GM12878 (cell line): Measurements from ENCODE around the gene ANKRD28. TPM values are rescaled to one million over a fixed set of nuclear protein-coding genes. Genes with fewer than 3 reads are reported as not detected.

Experiments
- ATF7 ChIP-seq: fragments of 450-650 bp; IDR thresholded peaks from 2 replicates; pipeline ENCODE4 v1.6.1; 2016; ENCODE audit warnings: low read depth, mild to moderate bottlenecking
- BCL11A ChIP-seq: IDR thresholded peaks from 2 replicates; pipeline ENCODE4 v1.6.1; 2011; ENCODE audit warnings: low read depth, low read length
- BMI1 ChIP-seq: fragments of 450-650 bp; IDR thresholded peaks from 2 replicates; pipeline ENCODE4 v1.6.1; 2016; ENCODE audit warnings: mild to moderate bottlenecking, moderate library complexity, borderline replicate concordance
- CREM ChIP-seq: IDR thresholded peaks from 2 replicates; pipeline ENCODE4 v1.6.1; 2014; ENCODE audit warnings: antibody characterized with exemption, low read depth
- EED ChIP-seq: sonication (generic); IDR thresholded peaks from 2 replicates; pipeline ENCODE4 v1.6.1; 2016; ENCODE audit warnings: antibody characterized with exemption, low read depth
- EP300 ChIP-seq, 2 experiments: fragments of 150-350 bp in 1 of 2; IDR thresholded peaks; 2 replicates each; pipeline ENCODE4 v1.6.1; 2011 to 2012; ENCODE audit warnings: low read depth in 2 of 2, low read length in 2 of 2, borderline replicate concordance in 1 of 2, improper control_type of control experiment in 1 of 2, inconsistent platforms in 1 of 2; ENCODE audit not compliant: control insufficient read depth in 1 of 2
- HCFC1 ChIP-seq: fragments of 150-350 bp; IDR thresholded peaks from 2 replicates; pipeline ENCODE4 v1.6.1; 2014; ENCODE audit warnings: low read length
- IRF3 ChIP-seq: fragments of 450-650 bp; IDR thresholded peaks from 2 replicates; pipeline ENCODE4 v1.6.1; 2014; ENCODE audit warnings: mild to moderate bottlenecking
- KDM1A ChIP-seq: fragments of 200-600 bp; sonication (generic); IDR thresholded peaks from 2 replicates; pipeline ENCODE4 v1.6.1; 2016; ENCODE audit warnings: borderline replicate concordance
- MXI1 ChIP-seq: fragments of 150-350 bp; IDR thresholded peaks from 2 replicates; pipeline ENCODE4 v1.6.1; 2011; ENCODE audit warnings: low read depth, mild to moderate bottlenecking, inconsistent platforms, low read length, improper control_type of control experiment
- PAX5 ChIP-seq: IDR thresholded peaks from 2 replicates; pipeline ENCODE4 v1.6.1; 2011; ENCODE audit warnings: low read depth, low read length, borderline replicate concordance
- SIX5 ChIP-seq: IDR thresholded peaks from 2 replicates; pipeline ENCODE4 v1.6.1; 2011; ENCODE audit warnings: mild to moderate bottlenecking, low read depth, low read length, moderate library complexity; ENCODE audit not compliant: severe bottlenecking
- SPI1 ChIP-seq: IDR thresholded peaks from 2 replicates; pipeline ENCODE4 v1.6.1; 2011; ENCODE audit warnings: low read depth, mild to moderate bottlenecking, low read length, moderate library complexity, borderline replicate concordance; ENCODE audit not compliant: insufficient read depth
- TARDBP ChIP-seq: IDR thresholded peaks from 2 replicates; pipeline ENCODE4 v1.6.1; 2016; ENCODE audit warnings: borderline replicate concordance
- ZBTB4 ChIP-seq: fragments of 450-650 bp; formaldehyde crosslinking; IDR thresholded peaks from 2 replicates; pipeline ENCODE4 v1.4.0; 2022; ENCODE audit warnings: mild to moderate bottlenecking, moderate library complexity
- ZNF217 ChIP-seq: fragments of 450-650 bp; IDR thresholded peaks from 2 replicates; pipeline ENCODE4 v1.6.1; 2017; ENCODE audit warnings: antibody characterized with exemption, mild to moderate bottlenecking
- polyA plus RNA-seq, 11 experiments: library from polyadenylated mRNA; depleted of rRNA in 4 of 11; unstranded in 6 of 11; stranded (reverse) in 5 of 11; fragments of >200 nt; fragmentation: Nextera tagmentation in 4 of 11; fragmentation: Illumina TruSeq in 1 of 11; extraction: Ambion mirVana in 4 of 11; extraction: Trizol in 1 of 11; gene quantifications; 1 replicate in 1 of 11; 2 replicates in 10 of 11; pipeline versions ENCODE4 v1.2.1 to v1.2.3, GENCODE V29; 2011 to 2016; ENCODE audit warnings: inconsistent platforms in 2 of 11, missing spikeins in 2 of 11, low read depth in 1 of 11
- total RNA-seq, 4 experiments: library from RNA; depleted of rRNA in 3 of 4; stranded (reverse); fragments of >200 nt in 3 of 4; fragmentation: Illumina TruSeq in 1 of 4; extraction: Trizol in 1 of 4; gene quantifications; 2 replicates each; pipeline versions ENCODE4 v1.2.1 to v1.2.3, GENCODE V29; 2013 to 2021
- TF ChIP-seq, protein P1 (sequence below): IDR thresholded peaks from 2 replicates; pipeline ENCODE4 v1.6.1; 2011; ENCODE audit warnings: borderline replicate concordance, low read depth, mild to moderate bottlenecking, moderate library complexity, low read length; ENCODE audit not compliant: insufficient read depth, poor library complexity, severe bottlenecking
- TF ChIP-seq, protein P2 (sequence below): fragments of 450-650 bp; IDR thresholded peaks from 2 replicates; pipeline ENCODE4 v1.6.1; 2017; ENCODE audit warnings: mild to moderate bottlenecking, low read depth, inconsistent platforms; ENCODE audit not compliant: poor library complexity, severe bottlenecking
- TF ChIP-seq, protein P3 (sequence below): fragments of 450-650 bp; IDR thresholded peaks from 2 replicates; pipeline ENCODE4 v1.6.1; 2016; ENCODE audit warnings: mild to moderate bottlenecking

The ANKRD28 gene
- total and polyA plus RNA-seq, 10 of the 15 experiments (the other 5 are each of a cell fraction or from before 2014, with no cell fraction given), result 11.2 to 105 (median 38.3) TPM

GRCh38 chr3:15768421-15769255 lies 29.1 kb downstream of the ANKRD28 start (continued):
- TF ChIP-seq ZBTB4 (CRISPR knock-in tag), result no peak
- no peak for TF ChIP-seq PAX5
- TF ChIP-seq BCL11A, result peak; percentile 95
- TF ChIP-seq MXI1, result no peak
- TF ChIP-seq HCFC1, result no peak
- TF ChIP-seq ZNF217, result peak; percentile 54; the same call in 1 of the 2 replicates
- no peak for TF ChIP-seq SIX5
- TF ChIP-seq, protein P1, sequence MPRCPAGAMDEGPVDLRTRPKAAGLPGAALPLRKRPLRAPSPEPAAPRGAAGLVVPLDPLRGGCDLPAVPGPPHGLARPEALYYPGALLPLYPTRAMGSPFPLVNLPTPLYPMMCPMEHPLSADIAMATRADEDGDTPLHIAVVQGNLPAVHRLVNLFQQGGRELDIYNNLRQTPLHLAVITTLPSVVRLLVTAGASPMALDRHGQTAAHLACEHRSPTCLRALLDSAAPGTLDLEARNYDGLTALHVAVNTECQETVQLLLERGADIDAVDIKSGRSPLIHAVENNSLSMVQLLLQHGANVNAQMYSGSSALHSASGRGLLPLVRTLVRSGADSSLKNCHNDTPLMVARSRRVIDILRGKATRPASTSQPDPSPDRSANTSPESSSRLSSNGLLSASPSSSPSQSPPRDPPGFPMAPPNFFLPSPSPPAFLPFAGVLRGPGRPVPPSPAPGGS, result peak; percentile 86
- TF ChIP-seq KDM1A, result no peak
- TF ChIP-seq CREM, result peak; percentile 84
- TF ChIP-seq, protein P2, sequence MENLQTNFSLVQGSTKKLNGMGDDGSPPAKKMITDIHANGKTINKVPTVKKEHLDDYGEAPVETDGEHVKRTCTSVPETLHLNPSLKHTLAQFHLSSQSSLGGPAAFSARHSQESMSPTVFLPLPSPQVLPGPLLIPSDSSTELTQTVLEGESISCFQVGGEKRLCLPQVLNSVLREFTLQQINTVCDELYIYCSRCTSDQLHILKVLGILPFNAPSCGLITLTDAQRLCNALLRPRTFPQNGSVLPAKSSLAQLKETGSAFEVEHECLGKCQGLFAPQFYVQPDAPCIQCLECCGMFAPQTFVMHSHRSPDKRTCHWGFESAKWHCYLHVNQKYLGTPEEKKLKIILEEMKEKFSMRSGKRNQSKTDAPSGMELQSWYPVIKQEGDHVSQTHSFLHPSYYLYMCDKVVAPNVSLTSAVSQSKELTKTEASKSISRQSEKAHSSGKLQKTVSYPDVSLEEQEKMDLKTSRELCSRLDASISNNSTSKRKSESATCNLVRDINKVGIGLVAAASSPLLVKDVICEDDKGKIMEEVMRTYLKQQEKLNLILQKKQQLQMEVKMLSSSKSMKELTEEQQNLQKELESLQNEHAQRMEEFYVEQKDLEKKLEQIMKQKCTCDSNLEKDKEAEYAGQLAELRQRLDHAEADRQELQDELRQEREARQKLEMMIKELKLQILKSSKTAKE, result peak; percentile 58
- TF ChIP-seq SPI1, result no peak
- no peak for TF ChIP-seq TARDBP
- peak; percentile 78 for TF ChIP-seq ATF7
- TF ChIP-seq EP300 (IDR thresholded peaks at IDR 0.05; ENCODE audit: borderline replicate concordance in 1 of 2, control insufficient read depth in 1 of 2, low read depth in 2 of 2, low read length in 2 of 2), result peak; percentile 81 to 82; a peak in 3 of 4 replicates
- TF ChIP-seq BMI1, result peak; percentile 63; the same call in 1 of the 2 replicates
- peak; percentile 98 for TF ChIP-seq EED
- TF ChIP-seq, protein P3, sequence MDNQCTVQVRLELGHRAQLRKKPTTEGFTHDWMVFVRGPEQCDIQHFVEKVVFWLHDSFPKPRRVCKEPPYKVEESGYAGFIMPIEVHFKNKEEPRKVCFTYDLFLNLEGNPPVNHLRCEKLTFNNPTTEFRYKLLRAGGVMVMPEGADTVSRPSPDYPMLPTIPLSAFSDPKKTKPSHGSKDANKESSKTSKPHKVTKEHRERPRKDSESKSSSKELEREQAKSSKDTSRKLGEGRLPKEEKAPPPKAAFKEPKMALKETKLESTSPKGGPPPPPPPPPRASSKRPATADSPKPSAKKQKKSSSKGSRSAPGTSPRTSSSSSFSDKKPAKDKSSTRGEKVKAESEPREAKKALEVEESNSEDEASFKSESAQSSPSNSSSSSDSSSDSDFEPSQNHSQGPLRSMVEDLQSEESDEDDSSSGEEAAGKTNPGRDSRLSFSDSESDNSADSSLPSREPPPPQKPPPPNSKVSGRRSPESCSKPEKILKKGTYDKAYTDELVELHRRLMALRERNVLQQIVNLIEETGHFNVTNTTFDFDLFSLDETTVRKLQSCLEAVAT, result no peak; the same call in 1 of the 2 replicates
- TF ChIP-seq IRF3, result no peak
